Activated naive CD8-positive, alpha-beta T cell (primary cell): ENCODE results near the gene EME2.
A peak's percentile ranks its signal among the peaks of the same experiment; 100 is the strongest.

Experiments
- H3K27ac Mint-ChIP-seq: one replicate; pipeline ENCODE4 v1.8.0; 2021; ENCODE audit warnings: mixed read lengths
- H3K27me3 Mint-ChIP-seq: one replicate; pipeline ENCODE4 v1.8.0; 2021; ENCODE audit warnings: mixed read lengths
- H3K36me3 Mint-ChIP-seq: one replicate; pipeline ENCODE4 v1.8.0; 2021; ENCODE audit warnings: mixed read lengths
- H3K4me1 Mint-ChIP-seq: one replicate; pipeline ENCODE4 v1.8.0; 2021; ENCODE audit warnings: low read depth, mixed read lengths
- H3K4me3 Mint-ChIP-seq: one replicate; pipeline ENCODE4 v1.8.0; 2021; ENCODE audit warnings: mild to moderate bottlenecking, mixed read lengths
- H3K9me3 Mint-ChIP-seq: one replicate; pipeline ENCODE4 v1.8.0; 2021; ENCODE audit warnings: low read depth, mixed read lengths

The EME2 gene

DNA sequence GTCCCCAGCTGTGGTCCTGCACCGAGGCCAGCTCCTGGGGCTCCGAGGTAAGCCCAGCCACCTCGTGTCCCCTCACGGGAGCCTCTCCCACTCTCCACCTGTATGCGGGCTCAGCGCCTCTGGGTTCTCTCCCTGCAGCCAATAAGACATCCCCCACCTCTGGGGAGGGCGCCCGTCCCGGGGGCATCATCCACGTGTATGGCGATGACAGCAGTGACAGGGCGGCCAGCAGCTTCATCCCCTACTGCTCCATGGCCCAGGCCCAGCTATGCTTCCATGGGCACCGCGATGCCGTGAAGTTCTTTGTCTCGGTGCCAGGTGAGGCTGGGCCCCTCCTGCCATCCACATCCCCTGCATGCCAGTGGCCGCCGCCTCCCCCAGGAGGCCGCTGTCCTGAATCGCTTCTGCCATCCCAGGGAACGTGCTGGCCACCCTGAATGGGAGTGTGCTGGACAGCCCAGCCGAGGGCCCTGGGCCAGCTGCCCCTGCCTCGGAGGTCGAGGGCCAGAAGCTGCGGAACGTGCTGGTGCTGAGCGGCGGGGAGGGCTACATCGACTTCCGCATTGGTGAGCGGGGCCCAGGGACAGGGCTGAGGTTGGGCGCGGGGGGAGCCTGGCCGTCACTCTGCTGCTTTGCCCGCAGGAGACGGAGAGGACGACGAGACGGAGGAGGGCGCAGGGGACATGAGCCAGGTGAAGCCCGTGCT lies 4.4 kb upstream of the EME2 start:
- Mint-ChIP-seq H3K27ac (no peak overlapping the region), H3K9me3 (no peaks in the 10 kb centered on the region), H3K36me3 (peaks cover 3% of the 10 kb centered on the region), H3K27me3 (no peaks in the 10 kb centered on the region), H3K4me1 (peaks cover 6% of the 10 kb centered on the region), H3K4me3 (no peak overlapping the region)

DNA sequence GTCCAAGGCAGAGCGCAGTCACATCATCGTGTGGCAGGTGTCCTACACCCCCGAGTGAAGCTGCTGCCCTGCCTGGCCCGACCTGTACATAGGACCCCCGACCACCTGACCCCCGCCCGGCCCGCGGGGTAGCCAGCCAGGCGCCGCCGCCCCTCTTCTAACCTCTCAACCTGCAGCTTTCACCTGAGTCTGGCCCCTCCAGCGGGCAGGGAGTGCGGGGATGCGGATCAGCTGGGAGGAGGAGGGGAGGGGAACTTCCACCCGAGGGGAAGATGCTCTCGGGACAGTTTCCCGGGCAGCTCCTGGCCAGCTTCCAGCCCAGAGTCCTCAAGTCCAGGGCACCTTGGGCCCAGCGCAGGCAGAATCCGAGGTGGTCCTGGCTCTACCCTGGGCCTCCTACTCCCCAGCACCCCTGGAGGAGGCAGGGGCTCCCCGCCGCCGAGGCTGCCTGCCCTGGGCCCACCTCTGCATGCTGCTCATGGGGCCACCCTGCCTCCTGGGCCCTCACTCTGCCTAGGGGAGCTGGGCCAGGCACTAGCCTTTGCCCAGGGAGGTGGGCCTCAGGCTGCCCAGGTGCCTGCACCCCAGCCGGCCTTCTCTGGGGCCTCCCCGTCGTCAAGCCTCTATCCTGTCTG lies 3.7 kb upstream of the EME2 start:
- H3K9me3 Mint-ChIP-seq: no peaks in the 10 kb centered on the region
- no peak overlapping the region for H3K27ac Mint-ChIP-seq

DNA sequence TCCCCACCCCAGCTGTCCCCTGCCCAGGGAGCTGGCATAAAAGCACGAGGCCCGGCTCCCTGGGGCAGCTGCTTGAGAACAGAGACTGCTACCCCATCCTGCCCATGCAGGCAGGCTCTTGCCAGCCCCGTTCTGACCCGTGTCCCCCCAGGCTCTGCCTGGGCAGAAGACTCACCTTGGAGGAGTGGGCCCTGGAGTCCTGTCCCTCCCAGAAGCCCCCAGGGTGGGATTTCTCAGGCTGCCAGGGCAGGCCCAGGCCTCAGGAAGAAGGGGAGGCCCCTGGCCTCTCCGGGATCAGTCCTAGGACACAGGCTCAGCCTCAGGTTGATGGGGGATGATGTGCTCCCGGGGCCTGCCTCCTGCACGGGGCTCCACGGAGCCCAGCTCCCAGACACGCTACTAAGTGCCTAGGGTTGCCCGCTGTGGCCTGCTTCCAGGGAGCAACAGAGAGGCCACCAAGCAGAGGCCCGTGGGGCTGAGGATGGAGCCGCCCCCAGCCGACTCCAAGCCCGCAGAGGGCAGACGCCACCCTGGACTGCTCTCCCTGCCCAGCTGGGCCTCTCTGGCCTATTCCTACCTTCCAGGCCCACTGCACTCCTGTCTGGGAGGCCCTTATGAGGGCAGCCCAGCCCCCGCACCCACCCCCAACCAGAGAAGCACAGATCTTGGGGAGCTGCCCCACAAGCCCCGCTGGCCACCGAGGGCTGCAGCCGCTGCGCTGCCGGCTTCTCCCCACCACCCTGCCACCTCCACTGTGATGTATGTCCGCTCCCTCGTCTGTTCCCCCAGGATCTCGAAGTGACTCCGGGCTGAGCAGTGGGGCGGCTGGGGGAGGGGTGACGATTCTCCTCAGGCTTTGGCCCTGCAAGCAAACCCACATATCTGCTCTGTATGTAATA lies 3.0 kb upstream of the EME2 start:
- peaks cover 3% of the 10 kb centered on the region for H3K36me3 Mint-ChIP-seq
- H3K9me3 Mint-ChIP-seq: no peaks in the 10 kb centered on the region
- peak overlapping the region; percentile 58 for H3K27ac Mint-ChIP-seq
- peak overlapping the region; percentile 81 for H3K4me3 Mint-ChIP-seq
- H3K4me1 Mint-ChIP-seq: peaks cover 6% of the 10 kb centered on the region
- H3K27me3 Mint-ChIP-seq: no peaks in the 10 kb centered on the region

More for the DNA sequence above, 3.7 kb upstream of the EME2 start:
- Mint-ChIP-seq H3K27me3 (no peaks in the 10 kb centered on the region), H3K36me3 (peaks cover 3% of the 10 kb centered on the region), H3K4me1 (peaks cover 6% of the 10 kb centered on the region), H3K4me3 (no peak overlapping the region)

GRCh38 chr16:1770328-1771187 lies 2.1 kb upstream of the EME2 start:
- H3K4me3 Mint-ChIP-seq: peak overlapping the region; percentile 81
- no peaks in the 10 kb centered on the region for H3K27me3 Mint-ChIP-seq
- H3K4me1 Mint-ChIP-seq: peaks cover 6% of the 10 kb centered on the region
- peak overlapping the region; percentile 58 for H3K27ac Mint-ChIP-seq
- no peaks in the 10 kb centered on the region for H3K9me3 Mint-ChIP-seq
- peaks cover 3% of the 10 kb centered on the region for H3K36me3 Mint-ChIP-seq

DNA sequence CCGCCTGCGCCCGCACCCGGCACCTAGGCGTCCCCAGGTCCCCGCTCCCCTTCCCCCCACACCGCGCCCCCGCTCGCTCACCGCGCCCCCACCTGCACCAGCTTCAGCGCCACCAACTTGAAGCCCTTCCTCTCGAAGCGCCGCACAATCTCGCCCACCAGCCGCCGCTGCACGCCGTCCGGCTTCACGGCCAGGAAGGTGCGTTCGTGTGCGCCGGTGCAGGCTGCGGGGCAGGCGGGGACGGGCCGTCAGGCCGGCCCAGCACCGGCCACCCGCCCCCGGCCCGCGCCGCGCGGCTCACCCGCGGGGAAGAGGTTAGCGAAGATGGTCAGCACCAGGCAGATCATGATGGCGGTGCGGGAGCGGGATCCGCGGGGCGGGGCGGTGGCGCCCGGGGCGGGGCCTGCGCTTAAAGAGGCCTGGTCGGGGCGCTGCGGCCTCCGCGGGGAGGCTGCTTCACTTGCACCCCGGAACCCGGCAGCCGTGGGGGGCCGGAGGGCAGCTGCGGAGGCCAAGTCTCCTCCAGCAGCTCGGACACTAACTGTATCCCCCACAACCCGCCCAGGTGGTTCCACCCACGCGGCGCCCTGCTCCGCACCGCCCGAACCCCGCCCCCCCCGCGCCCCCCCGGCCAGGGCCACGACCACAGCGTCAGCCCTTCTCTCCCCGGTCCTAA lies 1.3 kb upstream of the EME2 start, which contains the start of gene NME3:
Gene NME3 (minus strand): TSS at position 356 of the 676 bp plus-strand sequence. CDS start 9 bp downstream, at position 347.
- Mint-ChIP-seq H3K36me3 (peaks cover 3% of the 10 kb centered on the region), H3K27me3 (no peaks in the 10 kb centered on the region), H3K4me1 (peaks cover 6% of the 10 kb centered on the region), H3K27ac (peak within 1 kb of the TSS; percentile 99), H3K9me3 (no peaks in the 10 kb centered on the region), H3K4me3 (peak within 1 kb of the TSS; percentile 99)

GRCh38 chr16:1771864-1772361 lies 697 bp upstream of the EME2 start:
- H3K27ac Mint-ChIP-seq: peak overlapping the region; percentile 99
- no peaks in the 10 kb centered on the region for H3K9me3 Mint-ChIP-seq
- H3K27me3 Mint-ChIP-seq: no peaks in the 10 kb centered on the region
- H3K4me1 Mint-ChIP-seq: peaks cover 6% of the 10 kb centered on the region
- peak overlapping the region; percentile 99 for H3K4me3 Mint-ChIP-seq
- H3K36me3 Mint-ChIP-seq: peaks cover 3% of the 10 kb centered on the region

DNA sequence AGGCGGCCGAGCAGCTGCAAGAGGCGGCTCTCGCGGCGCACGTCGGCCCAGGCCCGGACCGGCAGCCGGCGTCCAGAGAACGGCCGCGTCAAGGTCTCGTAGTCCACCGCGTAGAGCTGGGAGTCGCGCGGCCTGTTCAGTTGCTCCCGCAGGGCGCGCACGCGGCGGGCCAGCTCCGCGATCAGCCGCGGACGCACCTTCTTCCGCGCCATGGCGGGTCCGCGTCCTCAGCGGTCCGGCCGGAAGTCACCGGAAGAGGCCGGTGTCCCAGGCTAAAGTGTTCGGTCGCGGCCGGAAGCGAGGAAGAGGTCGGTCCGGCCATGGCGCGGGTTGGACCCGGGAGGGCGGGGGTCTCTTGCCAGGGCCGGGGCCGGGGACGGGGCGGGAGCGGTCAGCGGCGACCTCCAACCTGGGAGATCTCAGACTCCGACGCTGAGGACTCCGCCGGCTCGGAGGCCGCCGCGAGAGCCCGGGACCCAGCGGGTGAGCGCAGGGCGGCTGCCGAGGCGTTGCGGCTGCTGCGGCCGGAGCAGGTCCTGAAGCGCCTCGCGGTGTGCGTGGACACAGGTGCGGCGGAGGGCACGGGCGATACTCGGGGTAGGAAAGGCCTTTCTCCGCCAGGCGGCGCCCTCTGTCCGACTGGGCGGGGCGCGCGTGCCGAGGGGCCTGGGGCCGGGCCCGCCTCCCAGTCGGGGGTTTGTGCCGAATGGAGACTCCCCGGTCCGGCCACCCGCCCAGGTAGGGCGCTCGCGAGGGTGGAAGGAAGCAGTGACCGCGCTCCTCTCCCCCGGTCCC lies 495 bp downstream of the EME2 start, which contains the start of gene MRPS34:
Gene MRPS34 (minus strand): TSS at position 227 of the 795 bp plus-strand sequence. CDS start 15 bp downstream, at position 212.
- Mint-ChIP-seq H3K27ac (peak within 1 kb of the TSS; percentile 99), H3K4me1 (peaks cover 6% of the 10 kb centered on the region), H3K9me3 (no peaks in the 10 kb centered on the region), H3K36me3 (peaks cover 3% of the 10 kb centered on the region), H3K4me3 (peak within 1 kb of the TSS; percentile 99), H3K27me3 (no peaks in the 10 kb centered on the region)

DNA sequence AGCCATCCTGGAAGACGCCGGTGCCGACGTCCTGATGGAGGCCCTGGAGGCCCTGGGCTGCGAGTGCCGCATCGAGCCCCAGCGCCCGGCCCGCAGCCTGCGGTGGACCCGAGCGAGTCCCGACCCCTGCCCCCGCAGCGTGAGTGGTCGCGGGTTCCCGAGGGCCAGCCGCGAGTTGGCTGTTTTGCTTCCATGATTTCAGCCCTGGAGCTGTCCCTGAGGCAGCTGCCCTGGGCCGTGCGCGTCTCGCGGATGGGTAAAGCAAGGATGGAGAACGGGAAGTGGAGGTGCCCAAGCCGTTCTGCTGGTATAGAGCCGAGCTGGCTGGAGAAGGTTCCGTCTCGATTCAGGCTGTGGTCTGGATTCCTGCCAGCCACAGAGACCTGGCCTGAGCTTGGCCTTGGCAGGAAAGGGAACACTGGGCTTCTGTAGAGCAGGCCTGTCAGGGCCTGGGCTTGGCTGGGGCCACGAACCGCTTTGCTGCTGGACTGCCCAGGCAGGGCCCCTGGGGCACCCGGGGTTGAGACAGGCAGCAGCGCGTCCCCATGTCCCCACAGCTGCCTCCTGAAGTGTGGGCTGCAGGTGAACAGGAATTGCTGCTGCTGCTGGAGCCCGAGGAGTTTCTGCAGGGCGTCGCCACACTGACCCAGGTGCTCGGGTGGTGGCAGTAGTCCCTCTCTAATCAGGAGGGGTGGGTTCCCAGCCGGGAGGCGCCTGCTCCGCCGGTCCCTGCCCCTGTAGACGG lies 1.3 kb downstream of the EME2 start:
- H3K27me3 Mint-ChIP-seq: no peaks in the 10 kb centered on the region
- H3K36me3 Mint-ChIP-seq: peaks cover 3% of the 10 kb centered on the region
- peaks cover 6% of the 10 kb centered on the region for H3K4me1 Mint-ChIP-seq
- no peaks in the 10 kb centered on the region for H3K9me3 Mint-ChIP-seq
- peak overlapping the region; percentile 99 for H3K4me3 Mint-ChIP-seq
- no peak overlapping the region for H3K27ac Mint-ChIP-seq

- H3K4me1 Mint-ChIP-seq: peaks cover 6% of the 10 kb centered on the region
- H3K9me3 Mint-ChIP-seq: no peaks in the 10 kb centered on the region
- no peaks in the 10 kb centered on the region for H3K27me3 Mint-ChIP-seq
- H3K27ac Mint-ChIP-seq: no peak overlapping the region
- peaks cover 3% of the 10 kb centered on the region for H3K36me3 Mint-ChIP-seq
- peak overlapping the region; percentile 13 for H3K4me3 Mint-ChIP-seq
Measured at GRCh38 chr16:1774448-1774780, 1.8 kb downstream of the EME2 start.

GRCh38 chr16:1775006-1775845 lies 2.6 kb downstream of the EME2 start:
- Mint-ChIP-seq H3K4me1 (peaks cover 3% of the 10 kb centered on the region), H3K36me3 (peaks cover 3% of the 10 kb centered on the region), H3K9me3 (no peaks in the 10 kb centered on the region), H3K27ac (no peak overlapping the region), H3K4me3 (peak overlapping the region; percentile 61), H3K27me3 (no peaks in the 10 kb centered on the region)

- Mint-ChIP-seq H3K36me3 (peaks cover 3% of the 10 kb centered on the region), H3K27me3 (no peaks in the 10 kb centered on the region), H3K27ac (no peak overlapping the region), H3K9me3 (no peaks in the 10 kb centered on the region), H3K4me1 (peaks cover 2% of the 10 kb centered on the region), H3K4me3 (no peak overlapping the region)
Measured at GRCh38 chr16:1775846-1776671, 3.4 kb downstream of the EME2 start.
